SK-N-SH treated with all-trans-retinoic acid at 6 μM for 48 hours (cell line): ENCODE results near the gene CAV3.

Experiments
- ATAC-seq: fragments of 200-7000 bp; cut with Tn5 transposase; 3 replicates; pipeline ENCODE4 v1.9.1; 2020; ENCODE audit warnings: mild to moderate bottlenecking, moderate library complexity
- BACH2 ChIP-seq: fragments of 250-450 bp; sonication (Bioruptor Pico); IDR thresholded peaks from 2 replicates; pipeline ENCODE4 v1.9.0; 2021; ENCODE audit warnings: mild to moderate bottlenecking, borderline replicate concordance
- CREB5 ChIP-seq: fragments of 250-450 bp; sonication (Bioruptor Pico); IDR thresholded peaks from 2 replicates; pipeline ENCODE4 v1.5.1; 2020; ENCODE audit warnings: low read depth, mild to moderate bottlenecking, moderate library complexity
- CSDC2 ChIP-seq: fragments of 250-450 bp; sonication (Bioruptor Pico); IDR thresholded peaks from 2 replicates; pipeline ENCODE4 v1.5.0; 2020; ENCODE audit warnings: mild to moderate bottlenecking, moderate library complexity
- CSRNP3 ChIP-seq: fragments of 250-450 bp; sonication (Bioruptor Pico); IDR thresholded peaks from 2 replicates; pipeline ENCODE4 v1.5.1; 2021; ENCODE audit warnings: mild to moderate bottlenecking, moderate library complexity
- ESRRG ChIP-seq: fragments of 250-450 bp; sonication (Bioruptor Pico); IDR thresholded peaks from 2 replicates; pipeline ENCODE4 v1.6.1; 2021; ENCODE audit warnings: mild to moderate bottlenecking
- GLIS3 ChIP-seq: fragments of 250-450 bp; sonication (Bioruptor Pico); IDR thresholded peaks from 2 replicates; pipeline ENCODE4 v1.5.0; 2020; ENCODE audit warnings: mild to moderate bottlenecking, moderate library complexity
- ISL1 ChIP-seq: fragments of 250-450 bp; sonication (Bioruptor Pico); IDR thresholded peaks from 2 replicates; pipeline ENCODE4 v2.1.2; 2022; ENCODE audit warnings: mild to moderate bottlenecking, moderate library complexity
- OSR1 ChIP-seq: fragments of 250-450 bp; sonication (Bioruptor Pico); IDR thresholded peaks from 2 replicates; pipeline ENCODE4 v1.8.0; 2022; ENCODE audit warnings: moderate library complexity, mild to moderate bottlenecking, inconsistent platforms
- POU6F1 ChIP-seq: fragments of 250-450 bp; sonication (Bioruptor Pico); IDR thresholded peaks from 2 replicates; pipeline ENCODE4 v1.8.0; 2021; ENCODE audit warnings: low read depth, mild to moderate bottlenecking, moderate library complexity, borderline replicate concordance
- PPARA ChIP-seq: fragments of 250-450 bp; sonication (Bioruptor Pico); IDR thresholded peaks from 2 replicates; pipeline ENCODE4 v1.5.0; 2020; ENCODE audit warnings: mild to moderate bottlenecking, borderline replicate concordance
- RARB ChIP-seq: fragments of 250-450 bp; sonication (Bioruptor Pico); IDR thresholded peaks from 2 replicates; pipeline ENCODE4 v1.8.0; 2021; ENCODE audit warnings: mild to moderate bottlenecking, moderate library complexity
- TCF4 ChIP-seq: fragments of 250-450 bp; sonication (Bioruptor Pico); IDR thresholded peaks from 2 replicates; pipeline ENCODE4 v1.8.0; 2021; ENCODE audit warnings: mild to moderate bottlenecking, moderate library complexity, borderline replicate concordance
- TOX ChIP-seq: fragments of 250-450 bp; sonication (Bioruptor Pico); IDR thresholded peaks from 2 replicates; pipeline ENCODE4 v1.8.0; 2021; ENCODE audit warnings: mild to moderate bottlenecking, moderate library complexity, borderline replicate concordance
- TSHZ2 ChIP-seq: fragments of 250-450 bp; sonication (Bioruptor Pico); IDR thresholded peaks from 2 replicates; pipeline ENCODE4 v1.5.0; 2020; ENCODE audit warnings: mild to moderate bottlenecking, moderate library complexity
- ZFP3 ChIP-seq: fragments of 250-450 bp; sonication (Bioruptor Pico); IDR thresholded peaks from 2 replicates; pipeline ENCODE4 v1.5.0; 2020; ENCODE audit warnings: mild to moderate bottlenecking, moderate library complexity
- ZFP30 ChIP-seq: fragments of 450-650 bp; formaldehyde crosslinking; IDR thresholded peaks from 2 replicates; pipeline ENCODE4 v1.5.0; 2022; ENCODE audit warnings: mild to moderate bottlenecking, moderate library complexity
- ZNF565 ChIP-seq: fragments of 450-650 bp; formaldehyde crosslinking; conservative IDR thresholded peaks from 2 replicates; pipeline ENCODE4 v1.5.0; 2020; ENCODE audit warnings: low read depth, mild to moderate bottlenecking, moderate library complexity
- ZNF70 ChIP-seq: fragments of 450-650 bp; formaldehyde crosslinking; IDR thresholded peaks from 2 replicates; pipeline ENCODE4 v1.5.0; 2020; ENCODE audit warnings: mild to moderate bottlenecking, moderate library complexity

Gene CAV3

GRCh38 chr3:8793242-8793641, 59.6 kb downstream of the CAV3 start:
- no peak for TF ChIP-seq CSDC2 (CRISPR knock-in tag)
- TF ChIP-seq TCF4 (CRISPR knock-in tag), result peak; percentile 53; the same call in 1 of the 2 replicates
- TF ChIP-seq POU6F1, result no peak
- TF ChIP-seq RARB (CRISPR knock-in tag), result no peak
- no peak for TF ChIP-seq BACH2 (CRISPR knock-in tag)
- no peak for TF ChIP-seq GLIS3
- no peak for TF ChIP-seq ZNF565 (CRISPR knock-in tag)
- no peak for TF ChIP-seq OSR1 (CRISPR knock-in tag)
- no peak for TF ChIP-seq ZFP30
- TF ChIP-seq ISL1 (CRISPR knock-in tag), result no peak
- TF ChIP-seq ZNF70, result no peak
- TF ChIP-seq TOX (CRISPR knock-in tag), result no peak
- peak; percentile 87 for TF ChIP-seq TSHZ2
- TF ChIP-seq CREB5, result no peak
- no peak for TF ChIP-seq ESRRG (CRISPR knock-in tag)
- no peak for TF ChIP-seq PPARA (CRISPR knock-in tag)
- 0 out of 2 replicates have a peak, but pooled peaks have one; percentile 15 for TF ChIP-seq ZFP3 (CRISPR knock-in tag)
- peak; percentile 77 for ATAC-seq

- ATAC-seq, result no peak
- no peak for TF ChIP-seq TCF4 (CRISPR knock-in tag)
- no peak for TF ChIP-seq ESRRG (CRISPR knock-in tag)
- no peak for TF ChIP-seq ZFP3 (CRISPR knock-in tag)
- no peak for TF ChIP-seq ISL1 (CRISPR knock-in tag)
- no peak for TF ChIP-seq ZFP30
- no peak for TF ChIP-seq OSR1 (CRISPR knock-in tag)
- TF ChIP-seq RARB (CRISPR knock-in tag), result no peak
- TF ChIP-seq CSRNP3 (CRISPR knock-in tag), result no peak
- TF ChIP-seq ZNF565 (CRISPR knock-in tag), result no peak
- TF ChIP-seq, all 23 proteins: peak for 0
Observed at GRCh38 chr3:8794247-8794646, 60.6 kb downstream of the CAV3 start.
